ENCODE measurements around the gene EIF1. TPM values are rescaled to one million over a fixed set of nuclear protein-coding genes. Genes with fewer than 3 reads are reported as not detected.

The EIF1 gene
- polyA plus RNA-seq, 1 experiment = 251 TPM

DNA sequence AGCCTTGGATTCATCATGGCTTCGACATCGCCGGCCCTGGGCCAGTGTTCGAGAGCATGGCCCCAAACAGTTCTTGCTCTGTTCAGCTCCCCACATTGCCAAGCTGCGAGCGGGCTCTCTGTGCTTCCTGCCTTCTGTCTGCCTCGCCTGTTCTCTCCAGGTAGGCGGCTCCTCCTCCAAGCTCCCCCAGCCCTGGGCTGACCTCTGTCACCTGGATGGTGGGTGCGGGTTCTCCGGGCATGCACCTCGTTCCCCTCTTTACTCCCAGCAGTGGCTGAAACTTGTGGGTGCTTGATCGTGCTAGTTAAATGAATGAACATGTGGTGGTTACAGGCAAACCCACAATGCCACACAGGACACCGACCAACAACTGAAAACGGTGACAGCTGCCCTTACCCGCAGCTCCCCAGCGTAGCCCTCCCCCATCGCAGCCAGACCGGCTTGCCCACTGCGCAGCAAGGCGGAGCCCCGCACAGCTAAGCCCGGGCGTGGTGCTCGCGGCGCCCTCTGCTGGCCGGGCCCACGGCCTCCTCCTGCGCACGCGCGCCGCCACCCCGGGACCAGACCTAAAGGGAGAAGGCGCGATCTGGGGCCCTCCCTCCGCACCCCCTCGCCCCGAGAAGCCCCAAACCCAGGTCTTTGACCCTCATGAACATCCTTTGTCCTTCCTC, 23.0 kb upstream of the EIF1 start:
- peak; percentile 80 for TF ChIP-seq CTCF (IDR thresholded peaks at IDR 0.05; ENCODE audit: insufficient read depth, low read depth, low read length)
- Histone ChIP-seq H3K36me3 (ENCODE audit: control insufficient read depth, insufficient read depth, low read length) (no peaks in the 10 kb centered on the region), H3K4me3 (ENCODE audit: low read depth, low read length) (peak overlapping the region; percentile 38), H3K27me3 (ENCODE audit: control insufficient read depth, insufficient read depth, low read length) (no peaks in the 10 kb centered on the region)
- POLR2A ChIA-PET = interaction anchor here (0.5 kb wide), 1 partner anchor 165 kb away, joined by 5 read pairs; no protein-coding TSS in a partner anchor
- CTCF ChIA-PET = interaction anchor here (0.6 to 10.6 kb wide), 46 partner anchors 12 to 1307 kb away, joined by 3 to 271 read pairs (median 4); partner anchors contain the start of genes EIF1, KRT17, KRT33B and KRTAP2-1
- DNase-seq (ENCODE audit: low read depth) = no peak

DNA sequence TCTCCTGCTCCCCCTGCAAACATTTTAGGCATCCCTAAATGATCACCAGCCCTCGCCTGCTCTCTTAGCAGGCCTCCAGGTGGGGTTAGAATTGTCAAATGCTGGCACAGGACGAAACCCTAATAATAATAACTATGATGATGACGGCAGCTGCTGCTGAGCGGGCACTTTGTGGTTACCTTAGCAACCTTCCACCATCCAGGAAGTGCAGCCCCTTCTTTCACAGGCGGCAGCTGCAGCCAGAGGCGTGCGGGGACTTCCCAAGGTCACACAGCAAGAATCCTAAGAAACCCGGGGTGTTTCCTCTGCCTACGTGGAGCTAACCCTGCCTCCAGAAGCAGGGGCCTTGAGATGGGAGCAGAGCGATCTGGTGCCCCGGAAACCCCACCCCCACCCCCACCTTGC, 22.4 kb upstream of the EIF1 start:
- CTCF ChIA-PET = interaction anchor here (0.7 to 10.6 kb wide), 35 partner anchors 11 to 1224 kb away, joined by 3 to 271 read pairs (median 4); partner anchors contain the start of genes EIF1, KRTAP2-1, KRTAP2-3 and KRTAP29-1
- POLR2A ChIA-PET = no interaction called here

DNA sequence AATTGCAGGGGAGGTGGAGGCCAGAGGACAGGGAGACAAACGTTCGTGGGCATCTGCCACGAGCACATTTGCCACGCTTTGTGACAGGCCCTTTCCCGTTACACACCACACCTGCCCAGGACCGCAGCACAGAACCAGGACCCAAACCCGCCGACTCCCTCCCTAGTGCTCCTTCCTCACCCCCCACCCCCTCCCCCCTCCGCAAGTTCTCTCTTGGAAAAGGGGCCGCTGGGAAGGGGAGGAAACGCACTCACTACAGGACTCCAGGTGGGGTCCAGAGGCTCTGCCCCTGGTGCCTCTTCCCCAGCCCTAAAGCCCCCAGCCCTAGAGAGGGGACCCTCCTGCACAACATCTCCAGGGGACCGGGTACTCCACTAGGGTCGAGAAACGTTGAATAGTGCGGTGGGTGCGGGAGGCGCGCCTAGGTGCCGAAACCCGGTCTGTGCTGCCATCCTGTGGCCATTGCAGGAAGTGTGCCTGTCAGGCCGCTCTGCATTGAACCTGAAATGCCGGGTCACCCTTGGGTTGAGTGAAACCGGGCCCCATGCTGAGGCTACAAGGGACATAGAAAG, 21.9 kb upstream of the EIF1 start:
- DNase-seq (ENCODE audit: low read depth) = no peak
- no peaks in the 10 kb centered on the region for H3K36me3 ChIP-seq (ENCODE audit: control insufficient read depth, insufficient read depth, low read length)
- peak overlapping the region; percentile 30 for H3K4me3 ChIP-seq (ENCODE audit: low read depth, low read length)
- no peaks in the 10 kb centered on the region for H3K27me3 ChIP-seq (ENCODE audit: control insufficient read depth, insufficient read depth, low read length)
- TF ChIP-seq CTCF (IDR thresholded peaks at IDR 0.05; ENCODE audit: insufficient read depth, low read depth, low read length) = peak; percentile 95
- POLR2A ChIA-PET = no interaction called here
- CTCF ChIA-PET = interaction anchor here (0.6 to 10.6 kb wide), 28 partner anchors 11 to 1275 kb away, joined by 3 to 271 read pairs (median 5); partner anchors contain the start of genes EIF1, KRTAP17-1 and KRTAP2-3

More for the DNA sequence above, 22.4 kb upstream of the EIF1 start:
- Histone ChIP-seq H3K27me3 (ENCODE audit: control insufficient read depth, insufficient read depth, low read length) (no peaks in the 10 kb centered on the region), H3K4me3 (ENCODE audit: low read depth, low read length) (no peak overlapping the region), H3K36me3 (ENCODE audit: control insufficient read depth, insufficient read depth, low read length) (no peaks in the 10 kb centered on the region)
- no peak for DNase-seq (ENCODE audit: low read depth)
- no peak for TF ChIP-seq CTCF (IDR thresholded peaks at IDR 0.05; ENCODE audit: insufficient read depth, low read depth, low read length)

- POLR2A ChIA-PET = no interaction called here
- H3K36me3 ChIP-seq (ENCODE audit: control insufficient read depth, insufficient read depth, low read length) = no peaks in the 10 kb centered on the region
Observed at GRCh38 chr17:41667280-41668041, 21.2 kb upstream of the EIF1 start.

More at GRCh38 chr17:41667280-41668041, 21.2 kb upstream of the EIF1 start:
- no peak for DNase-seq (ENCODE audit: low read depth)
- no peak overlapping the region for H3K4me3 ChIP-seq (ENCODE audit: low read depth, low read length)
- no peak for TF ChIP-seq CTCF (IDR thresholded peaks at IDR 0.05; ENCODE audit: insufficient read depth, low read depth, low read length)
- H3K27me3 ChIP-seq (ENCODE audit: control insufficient read depth, insufficient read depth, low read length) = no peaks in the 10 kb centered on the region
- CTCF ChIA-PET = interaction anchor here (0.6 to 10.6 kb wide), 18 partner anchors 10 to 1276 kb away, joined by 3 to 271 read pairs (median 3); partner anchors contain the start of genes EIF1, KRT9 and KRTAP17-1

Measured in BJ (cell line).